HG03378 (cell line): ENCODE measurements around the gene P2RY14.
"Not testable (repeated sequence)": the region's sequence is repeated elsewhere in the genome, so short reads cannot be mapped to it uniquely, and the experiment has no call there.

Experiments
- ATAC-seq: cut with Tn5 transposase; IDR thresholded peaks from one replicate; pipeline ENCODE4 v1.9.1; 2021; ENCODE audit warnings: mild to moderate bottlenecking, moderate library complexity; ENCODE audit not compliant: unreplicated experiment

P2RY14 gene

DNA sequence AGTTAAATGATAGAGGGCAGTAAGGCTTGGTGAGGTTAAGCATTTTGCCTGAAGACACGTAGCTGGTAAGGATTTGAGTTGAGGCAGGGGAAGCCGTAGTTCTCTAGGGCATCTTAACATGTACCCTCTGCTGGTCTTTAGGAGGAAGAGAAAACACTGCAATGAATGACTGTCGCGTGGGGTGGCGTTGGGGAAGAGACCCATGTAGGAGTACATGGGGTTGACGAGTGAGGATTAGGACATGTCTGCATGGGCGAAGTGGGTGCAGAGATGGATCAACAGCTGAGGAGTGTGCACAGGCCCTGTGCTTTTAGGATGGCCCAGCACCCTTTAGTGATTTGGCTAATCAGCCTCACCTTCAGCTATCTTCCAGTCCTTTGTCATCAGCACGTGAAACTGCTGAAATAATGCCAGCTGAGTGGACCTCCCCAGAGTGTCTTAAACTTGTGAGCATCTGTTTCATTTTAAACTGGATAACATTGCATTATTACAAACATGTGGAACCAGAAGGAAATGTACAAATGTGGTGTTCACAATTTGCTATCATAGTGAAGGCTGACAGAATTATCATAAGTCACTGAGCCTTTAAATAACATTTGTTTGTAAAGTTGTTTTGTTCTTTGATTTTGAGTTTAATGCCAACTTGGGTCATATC is 15.3 kb downstream of the P2RY14 start:
- no peak for ATAC-seq

GRCh38 chr3:151259664-151260063 is 18.7 kb downstream of the P2RY14 start:
- no peak for ATAC-seq

- ATAC-seq: no peak
Measured at GRCh38 chr3:151256749-151257148, 21.6 kb downstream of the P2RY14 start.

- ATAC-seq: no peak
Measured at GRCh38 chr3:151248772-151249337, 29.5 kb downstream of the P2RY14 start.

- ATAC-seq: not testable (repeated sequence)
Measured at GRCh38 chr3:151242006-151242405, 36.3 kb downstream of the P2RY14 start.

GRCh38 chr3:151236736-151237135 is 41.6 kb downstream of the P2RY14 start:
- ATAC-seq: no peak

DNA sequence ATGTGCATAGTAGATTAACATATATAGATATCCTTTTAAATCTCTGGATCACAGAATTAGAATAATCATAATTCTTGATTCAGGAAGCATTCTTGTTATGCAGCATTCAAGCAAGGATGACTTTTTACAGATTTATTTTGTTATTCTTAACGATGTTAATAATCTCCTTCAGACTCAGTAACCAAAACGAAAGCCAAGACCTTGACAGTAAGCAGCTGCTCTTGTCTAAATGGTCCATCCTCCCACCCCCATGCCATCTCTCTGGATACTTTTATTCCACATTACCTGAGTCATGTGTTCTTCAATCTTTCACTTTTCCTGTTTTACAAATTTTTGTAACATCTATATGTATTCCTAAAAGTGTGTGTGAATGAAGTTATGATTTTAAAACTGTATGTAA is 42.0 kb downstream of the P2RY14 start:
- no peak for ATAC-seq

DNA sequence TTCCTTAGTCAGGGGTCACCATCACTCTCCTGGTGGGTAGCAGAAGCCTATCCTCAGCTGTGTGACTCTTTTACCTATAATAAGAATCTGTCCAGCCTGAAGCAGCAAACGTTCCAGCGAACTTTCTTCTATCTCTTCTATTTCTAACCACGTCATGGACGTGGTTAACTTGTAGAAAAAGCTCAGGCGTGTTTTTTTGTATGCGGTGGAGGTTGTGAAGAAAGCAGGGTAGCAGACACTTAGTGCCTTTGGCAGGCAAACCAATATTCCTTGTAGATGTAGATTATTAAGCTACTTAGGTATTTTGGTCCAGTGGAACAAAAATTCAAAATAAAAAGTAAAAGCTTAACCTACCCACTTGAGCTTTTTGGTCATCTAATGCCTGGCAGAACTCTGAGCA is 43.5 kb downstream of the P2RY14 start:
- ATAC-seq: no peak

GRCh38 chr3:151232991-151233390 is 45.4 kb downstream of the P2RY14 start:
- ATAC-seq: no peak

- not testable (repeated sequence) for ATAC-seq
Measured at GRCh38 chr3:151232403-151232802, 45.9 kb downstream of the P2RY14 start.

- peak; percentile 41 for ATAC-seq
Measured at GRCh38 chr3:151230646-151231045, 47.7 kb downstream of the P2RY14 start.

DNA sequence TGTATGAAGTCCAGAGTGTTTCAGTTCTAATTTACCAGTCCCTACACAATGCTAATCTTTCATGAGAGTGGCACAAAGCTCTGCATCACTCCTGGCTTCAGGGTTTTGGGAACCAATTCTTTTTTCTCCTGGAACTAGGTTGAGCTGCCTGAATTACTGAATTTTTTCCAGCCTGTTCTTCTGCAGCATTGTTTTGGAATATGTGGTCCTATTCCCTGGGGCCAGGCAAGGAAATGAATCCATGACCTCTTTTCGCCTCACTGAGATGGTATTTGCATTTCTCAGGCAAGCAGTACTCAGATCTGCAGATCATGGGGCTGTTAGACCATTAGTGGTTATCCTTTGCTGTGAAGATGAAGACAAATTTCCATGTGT is 49.7 kb downstream of the P2RY14 start:
- ATAC-seq: no peak

DNA sequence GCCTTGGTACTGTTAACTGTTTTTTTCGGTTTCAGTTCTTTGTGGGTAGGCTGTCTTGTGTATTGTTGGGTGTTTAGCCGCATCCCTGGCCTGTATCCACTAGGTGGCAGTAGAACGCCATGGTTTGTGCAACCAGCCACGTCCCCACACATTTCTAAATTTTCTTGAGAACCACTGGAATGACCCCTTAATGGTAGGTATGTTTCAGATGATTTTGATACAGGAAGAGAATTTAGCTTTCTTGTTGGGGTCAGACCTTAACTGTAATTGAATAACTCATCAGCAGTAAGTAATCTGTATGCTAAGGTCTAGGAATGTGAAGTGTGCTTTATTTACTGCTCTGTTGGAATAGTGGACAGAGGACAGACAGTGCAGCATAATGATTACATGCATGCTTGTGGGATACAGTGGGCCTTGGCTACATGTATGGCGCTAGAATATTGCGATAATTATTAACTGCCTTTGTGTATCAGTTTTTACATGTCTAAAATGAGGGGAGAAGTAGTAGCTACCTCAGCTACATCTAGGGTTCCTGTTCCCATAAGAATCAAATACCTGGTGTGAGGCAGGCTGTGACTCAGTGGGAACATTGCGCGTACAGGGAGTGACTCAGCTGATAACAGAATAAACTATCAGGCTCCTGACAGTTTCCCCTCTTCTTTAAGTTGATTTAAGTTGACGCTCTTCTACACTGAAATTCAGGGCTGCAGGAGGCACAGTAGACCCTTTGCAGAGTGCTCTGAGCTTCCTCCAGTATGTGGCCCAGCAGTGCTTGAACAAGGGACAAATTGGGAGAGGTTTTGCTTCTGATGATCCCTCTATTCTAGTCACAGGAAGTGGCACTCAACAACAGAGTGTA is 50.3 kb downstream of the P2RY14 start:
- ATAC-seq: peak; percentile 84

DNA sequence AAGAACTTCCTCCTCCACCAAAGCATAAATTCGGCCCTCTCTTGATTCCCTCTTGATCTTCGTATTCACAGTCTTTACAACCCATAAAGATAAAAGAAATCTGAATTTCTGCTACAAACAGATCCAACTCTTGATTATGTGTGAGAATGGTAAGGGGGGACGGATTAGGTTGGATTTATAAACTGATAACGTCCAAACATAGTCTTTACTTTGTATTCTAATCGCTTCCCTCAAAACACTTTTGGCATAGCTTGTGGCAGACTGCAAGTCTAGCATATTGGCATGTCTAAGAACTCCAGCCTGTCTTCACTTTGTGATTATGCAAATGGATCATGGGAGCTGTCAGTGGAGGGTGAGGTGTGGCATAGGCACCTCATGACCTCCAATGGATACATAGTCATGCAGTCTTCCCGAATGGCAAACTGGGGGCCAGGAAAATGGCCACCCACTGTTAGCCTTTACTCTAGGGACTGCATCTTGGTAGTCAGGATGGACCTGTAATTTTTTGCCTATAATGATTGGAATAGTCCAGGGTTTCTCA is 51.0 kb downstream of the P2RY14 start:
- ATAC-seq: peak; percentile 34

- no peak for ATAC-seq
Measured at GRCh38 chr3:151226825-151227224, 51.5 kb downstream of the P2RY14 start.

DNA sequence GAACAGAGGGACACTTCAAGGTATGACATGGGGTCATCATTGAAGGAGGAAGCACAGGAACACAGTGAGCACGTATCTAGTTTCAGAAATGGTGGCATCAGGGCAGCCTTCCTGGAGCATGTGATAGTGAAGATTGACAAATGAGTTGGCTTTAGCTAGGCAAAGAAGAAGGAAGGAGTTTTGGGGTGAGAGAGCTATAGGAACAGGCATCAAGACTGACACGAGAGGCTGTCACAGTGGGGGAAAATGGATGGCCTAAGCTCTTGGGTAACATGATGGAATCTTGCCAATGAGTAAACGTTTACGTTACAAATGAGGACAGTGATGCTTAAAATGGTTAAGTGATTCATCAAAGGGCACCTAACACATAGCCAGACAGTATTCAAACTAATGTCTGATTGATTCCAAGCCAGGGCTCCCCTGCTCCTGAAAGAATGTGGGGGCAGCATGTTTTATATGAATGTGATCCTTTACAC is 52.2 kb downstream of the P2RY14 start:
- no peak for ATAC-seq

GRCh38 chr3:151225040-151225975 is 53.0 kb downstream of the P2RY14 start:
- ATAC-seq: no peak

GRCh38 chr3:151224268-151224866 is 54.0 kb downstream of the P2RY14 start:
- ATAC-seq: no peak

DNA sequence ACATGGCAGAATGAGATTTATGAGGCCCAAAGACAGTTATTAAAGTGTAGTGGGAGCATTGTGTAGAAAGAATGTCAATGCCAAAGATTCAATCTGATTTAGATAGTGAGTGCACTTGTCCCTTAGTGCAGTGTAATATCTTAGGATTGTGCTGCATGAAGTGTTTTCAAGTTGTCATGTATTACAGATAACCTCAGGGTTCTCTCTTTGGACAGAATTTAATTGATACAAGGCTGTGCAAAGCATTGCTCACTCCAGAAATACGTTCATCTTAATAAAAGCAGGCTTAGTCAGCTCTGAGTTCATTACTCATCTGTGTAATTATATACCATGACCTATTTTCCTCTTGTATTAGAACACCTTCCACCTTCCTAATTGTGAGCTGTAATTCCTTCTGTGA is 59.3 kb downstream of the P2RY14 start:
- ATAC-seq: no peak

GRCh38 chr3:151218136-151218535 is 60.2 kb downstream of the P2RY14 start:
- no peak for ATAC-seq
